ENCODE results near the gene ZNF462. TPM values are rescaled to one million over a fixed set of nuclear protein-coding genes. Genes with fewer than 3 reads are reported as not detected.

Gene ZNF462
- total and polyA plus RNA-seq, 2 of the 4 experiments (the other 2 are of a cell fraction), result 6.1 to 18.8 TPM

DNA sequence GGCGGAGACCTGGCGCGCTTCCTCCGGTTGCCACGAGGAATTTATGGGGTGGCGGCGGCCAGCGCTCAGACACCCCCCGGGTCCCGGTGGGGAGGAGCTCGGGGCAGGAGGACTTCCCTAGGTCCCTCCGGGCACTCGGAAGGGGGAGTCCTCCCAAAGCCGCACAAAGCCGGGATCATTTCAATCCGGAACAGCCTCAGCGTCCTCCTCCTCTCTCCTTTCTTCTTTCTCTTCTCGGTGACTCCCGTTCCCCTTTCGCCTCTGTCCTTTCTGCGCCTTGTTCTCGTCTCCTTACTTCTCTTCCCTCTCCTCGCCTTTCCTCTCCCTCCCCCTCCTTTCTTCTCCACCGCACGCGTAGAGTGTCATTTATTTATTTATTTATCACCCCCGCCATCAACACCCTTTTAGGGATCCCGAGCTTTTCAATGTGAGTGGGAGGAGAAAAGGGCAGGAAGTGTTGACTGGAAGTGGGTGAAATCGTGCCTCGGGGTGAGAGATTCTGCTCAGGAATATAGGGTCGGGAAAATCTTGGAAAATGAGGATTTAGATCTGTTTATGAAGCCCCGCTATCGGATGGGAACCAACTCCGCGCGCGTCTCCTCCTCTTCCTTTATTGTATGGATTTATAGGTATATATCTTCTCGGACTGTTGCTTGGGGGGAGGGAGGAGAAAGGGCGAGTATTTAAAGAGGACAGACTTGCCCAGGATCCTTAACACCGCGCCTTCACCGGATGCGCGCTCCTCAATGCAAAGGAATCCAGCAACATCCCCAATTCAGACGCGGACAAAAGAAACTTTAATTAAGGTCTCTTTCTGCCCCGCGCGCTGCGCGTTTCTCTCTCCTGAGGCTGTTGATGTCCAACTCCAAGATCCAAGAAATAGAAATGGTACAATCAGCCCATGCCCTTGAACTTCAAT lies 2.0 kb upstream of the ZNF462 start:
- BruUV-seq (replicated peaks), result no TSS peak
- peak overlapping the region; percentile 38; the same call in 1 of the 2 replicates for H4K91ac ChIP-seq (ENCODE audit: insufficient read depth, low read depth, low read length)
- in situ Hi-C loops (cut with MboI; ENCODE audit: low sequenced_read_pairs) (loop anchor here (5.0 kb wide), 1 partner anchor 61 kb away; no protein-coding TSS in a partner anchor), intact Hi-C loops (cut with micrococcal nuclease) (loop anchor here (5.0 to 10.0 kb wide), 4 partner anchors 144 to 424 kb away; partner anchors contain the start of gene RAD23B), dilution Hi-C loops (cut with HindIII; ENCODE audit: low sequenced_read_pairs, unreplicated experiment) (no loop called here)
- H3K14ac ChIP-seq (replicated peaks; ENCODE audit: low read depth, low read length), result peak overlapping the region; percentile 2; the same call in 1 of the 2 replicates
- no peaks in the 10 kb centered on the region for H3K36me3 ChIP-seq (ENCODE audit: control insufficient read depth, insufficient read depth, low read length)
- H4K5ac ChIP-seq (ENCODE audit: low read depth, low read length), result no peak overlapping the region; the same call in 1 of the 2 replicates
- ChIA-PET POLR2A (ENCODE audit: unreplicated experiment) (interaction anchor here (0.6 to 0.7 kb wide), 2 partner anchors 19 to 167 kb away, joined by 4 read pairs; no protein-coding TSS in a partner anchor), CTCF (no interaction called here)
- no peaks in the 10 kb centered on the region for H3K4me1 ChIP-seq (ENCODE audit: control insufficient read depth, insufficient read depth, low read length)
- H4K20me1 ChIP-seq (ENCODE audit: insufficient read depth, low read length), result no peaks in the 10 kb centered on the region
- H2BK120ac ChIP-seq (ENCODE audit: low read depth, low read length), result peak overlapping the region; percentile 63; the same call in 1 of the 2 replicates
- WGBS, 2 experiments (ENCODE audit: extremely low coverage in 2 of 2, insufficient read length in 1 of 2), result 0% methylated on average over 10 of the region's 51 CpGs; no CpG with 5 or more reads in 1 of the 2 experiments
- H3K23ac ChIP-seq (ENCODE audit: low read depth, low read length), result peak overlapping the region; percentile 87
- peak overlapping the region; percentile 82 for H3K4me2 ChIP-seq (ENCODE audit: low read depth, low read length)
- peak overlapping the region; percentile 80 for H3K9ac ChIP-seq (ENCODE audit: low read depth, low read length)
- peak; percentile 1; the same call in 1 of the 2 replicates for ATAC-seq (ENCODE audit: low read depth)
- peak overlapping the region; percentile 68 for H3K4me3 ChIP-seq (ENCODE audit: insufficient read depth, low read depth, low read length)
- H3K27me3 ChIP-seq (ENCODE audit: control insufficient read depth, insufficient read depth, low read length), result peaks cover 12% of the 10 kb centered on the region
- H3K9me3 ChIP-seq (ENCODE audit: control insufficient read depth, insufficient read depth, low read length), result peaks cover 2% of the 10 kb centered on the region; the same call in 1 of the 2 replicates
- DNase-seq, result peak; percentile 38
- H2AK9ac ChIP-seq (replicated peaks; ENCODE audit: low read depth, low read length, poor library complexity), result peak overlapping the region; percentile 82
- peaks cover 3 to 20% of the 10 kb centered on the region in 2 experiments for H3K79me1 ChIP-seq (ENCODE audit: low read depth in 1 of 2, low read length in 2 of 2)
- H3K18ac ChIP-seq (ENCODE audit: low read depth, low read length), result peak overlapping the region; percentile 22
- peak overlapping the region; percentile 56 to 57; a peak in 2 of 4 replicates for H4K8ac ChIP-seq (ENCODE audit: low read depth in 2 of 2, low read length in 2 of 2)
- 0 out of 2 replicates have a peak overlapping the region, but pooled peaks have one; percentile 4 for H3K56ac ChIP-seq (ENCODE audit: extremely low read depth, insufficient read depth, low read length)
- peak overlapping the region; percentile 78 for H3K4ac ChIP-seq (ENCODE audit: low read depth, low read length)
- H2AFZ ChIP-seq (replicated peaks; ENCODE audit: low read length, poor library complexity), result peak overlapping the region; percentile 91
- H3K9me1 ChIP-seq (ENCODE audit: insufficient read depth, low read length), result no peaks in the 10 kb centered on the region
- no peak overlapping the region for H2BK5ac ChIP-seq (ENCODE audit: low read depth, low read length, poor library complexity, severe bottlenecking)
- peak overlapping the region; percentile 67; the same call in 1 of the 3 replicates for H2BK15ac ChIP-seq (ENCODE audit: low read depth, low read length)
- H3K27ac ChIP-seq (ENCODE audit: insufficient read depth, low read length), result peak overlapping the region; percentile 19; the same call in 1 of the 2 replicates
- peak overlapping the region; percentile 50; the same call in 1 of the 2 replicates for H2BK20ac ChIP-seq (ENCODE audit: low read depth, low read length)
- no peak overlapping the region for H2AK5ac ChIP-seq (ENCODE audit: low read depth, low read length)
- TF ChIP-seq CEBPB (IDR thresholded peaks at IDR 0.05; ENCODE audit: low read depth, low read length) (no peak), BHLHE40 (IDR thresholded peaks at IDR 0.05; ENCODE audit: low read depth, low read length) (peak; percentile 36; the same call in 1 of the 2 replicates)
